Lower lobe of right lung (tissue), 2 donors: ENCODE measurements around the gene MROH2A. TPM values are rescaled to one million over a fixed set of nuclear protein-coding genes. Genes with fewer than 3 reads are reported as not detected.

Experiments
- ATAC-seq, 2 donors: fragments of 200-7000 bp; cut with Tn5 transposase; one replicate each; pipeline ENCODE4 v1.9.1; 2020 to 2022; ENCODE audit warnings: mild to moderate bottlenecking in 2 of 2, moderate library complexity in 2 of 2
- DNase-seq: peaks from one replicate; pipeline ENCODE4 v3.0.0-alpha.2; 2020
- H3K27ac ChIP-seq: fragments of 200-600 bp; one replicate; pipeline ENCODE4 v1.8.0; 2022
- H3K27me3 ChIP-seq: fragments of 200-600 bp; one replicate; pipeline ENCODE4 v1.8.0; 2022; ENCODE audit warnings: low read depth
- H3K36me3 ChIP-seq: fragments of 200-600 bp; one replicate; pipeline ENCODE4 v1.8.0; 2022; ENCODE audit warnings: mild to moderate bottlenecking
- H3K4me1 ChIP-seq: fragments of 200-600 bp; one replicate; pipeline ENCODE4 v1.8.0; 2022
- H3K4me3 ChIP-seq: fragments of 200-600 bp; one replicate; pipeline ENCODE4 v1.8.0; 2022; ENCODE audit warnings: mild to moderate bottlenecking
- H3K9me3 ChIP-seq: fragments of 200-600 bp; one replicate; pipeline ENCODE4 v1.8.0; 2022
- intact Hi-C: fragments of 100-400 bp; cut with DNase I; formaldehyde crosslinking; loops from one replicate; pipeline ENCODE4 v1.11.0; 2022
- total RNA-seq: library from RNA; stranded (reverse); fragmentation: NEBNext Ultra II Directional; extraction: Animal tissue kit (Norgen Biotek cat#: 25700); gene quantifications from one replicate; pipeline ENCODE4 v1.2.1, GENCODE V29; 2021
- TF ChIP-seq, protein P1 (sequence below): fragments of 200-600 bp; IDR thresholded peaks from one replicate; pipeline ENCODE4 v1.8.0; 2022; ENCODE audit warnings: antibody characterized with exemption, mild to moderate bottlenecking
- donor health status: DM: no; HTN: yes; CAD: no; lungs with severe emphysema.

The MROH2A gene
- total RNA-seq, 1 donor from 2014 or later = not detected

DNA sequence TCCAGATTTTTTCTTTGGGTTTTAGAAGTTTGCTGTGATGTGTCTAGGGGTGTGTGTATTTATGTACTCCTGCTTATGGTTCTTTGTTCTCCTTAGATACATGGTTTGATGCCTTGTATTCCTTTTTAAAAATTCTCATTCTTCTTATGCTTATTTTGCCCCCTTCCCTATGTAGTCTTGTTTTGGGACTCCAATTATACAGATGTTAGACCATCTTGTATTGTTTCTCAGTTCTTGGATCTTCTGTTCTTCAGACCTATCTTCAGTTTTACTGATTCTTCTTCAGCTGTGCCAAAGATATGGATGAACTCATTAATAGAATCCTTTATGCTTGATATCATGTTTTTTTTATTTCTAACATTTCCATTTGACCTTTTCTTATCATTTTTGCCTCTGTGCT lies 104.2 kb downstream of the MROH2A start:
- ATAC-seq (no peak), DNase-seq (no peak)
- no peak overlapping the region for H3K4me3 ChIP-seq
- intact Hi-C loops = no loop called here
- H3K36me3 ChIP-seq = no peaks in the 10 kb centered on the region
- TF ChIP-seq, protein P1, sequence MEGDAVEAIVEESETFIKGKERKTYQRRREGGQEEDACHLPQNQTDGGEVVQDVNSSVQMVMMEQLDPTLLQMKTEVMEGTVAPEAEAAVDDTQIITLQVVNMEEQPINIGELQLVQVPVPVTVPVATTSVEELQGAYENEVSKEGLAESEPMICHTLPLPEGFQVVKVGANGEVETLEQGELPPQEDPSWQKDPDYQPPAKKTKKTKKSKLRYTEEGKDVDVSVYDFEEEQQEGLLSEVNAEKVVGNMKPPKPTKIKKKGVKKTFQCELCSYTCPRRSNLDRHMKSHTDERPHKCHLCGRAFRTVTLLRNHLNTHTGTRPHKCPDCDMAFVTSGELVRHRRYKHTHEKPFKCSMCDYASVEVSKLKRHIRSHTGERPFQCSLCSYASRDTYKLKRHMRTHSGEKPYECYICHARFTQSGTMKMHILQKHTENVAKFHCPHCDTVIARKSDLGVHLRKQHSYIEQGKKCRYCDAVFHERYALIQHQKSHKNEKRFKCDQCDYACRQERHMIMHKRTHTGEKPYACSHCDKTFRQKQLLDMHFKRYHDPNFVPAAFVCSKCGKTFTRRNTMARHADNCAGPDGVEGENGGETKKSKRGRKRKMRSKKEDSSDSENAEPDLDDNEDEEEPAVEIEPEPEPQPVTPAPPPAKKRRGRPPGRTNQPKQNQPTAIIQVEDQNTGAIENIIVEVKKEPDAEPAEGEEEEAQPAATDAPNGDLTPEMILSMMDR = no peak
- H3K4me1 ChIP-seq = no peaks in the 10 kb centered on the region
- peaks cover 18% of the 10 kb centered on the region for H3K9me3 ChIP-seq
- no peak overlapping the region for H3K27ac ChIP-seq
- no peaks in the 10 kb centered on the region for H3K27me3 ChIP-seq

Other genes with a start within 250 kb of the MROH2A start
- 45.4 TPM for gene USP40, start 211.5 kb upstream of the MROH2A start, total RNA-seq
- not detected for gene UGT1A8, start 160.7 kb upstream of the MROH2A start, total RNA-seq
- gene UGT1A10, start 141.9 kb upstream of the MROH2A start, total RNA-seq = not detected
- gene UGT1A9, start 106.4 kb upstream of the MROH2A start, total RNA-seq = not detected
- not detected for gene UGT1A7, start 96.4 kb upstream of the MROH2A start, total RNA-seq
- gene UGT1A6, start 85.4 kb upstream of the MROH2A start, total RNA-seq = 2.3 TPM
- 0.27 TPM for gene UGT1A5, start 65.4 kb upstream of the MROH2A start, total RNA-seq
- not detected for gene UGT1A4, start 59.6 kb upstream of the MROH2A start, total RNA-seq
- gene UGT1A3, start 49.3 kb upstream of the MROH2A start, total RNA-seq = not detected
- 0.24 TPM for gene UGT1A1, start 18.1 kb upstream of the MROH2A start, total RNA-seq
- gene HJURP, start 76.2 kb downstream of the MROH2A start, total RNA-seq = 1.5 TPM
- gene TRPM8, start 139.0 kb downstream of the MROH2A start, total RNA-seq = not detected